Measurements from ENCODE around the gene NIFK. TPM values are rescaled to one million over a fixed set of nuclear protein-coding genes. Genes with fewer than 3 reads are reported as not detected.

The NIFK gene
- total and polyA plus RNA-seq, 2 donors from 2014 or later, result 33.4 to 40.4 TPM

DNA sequence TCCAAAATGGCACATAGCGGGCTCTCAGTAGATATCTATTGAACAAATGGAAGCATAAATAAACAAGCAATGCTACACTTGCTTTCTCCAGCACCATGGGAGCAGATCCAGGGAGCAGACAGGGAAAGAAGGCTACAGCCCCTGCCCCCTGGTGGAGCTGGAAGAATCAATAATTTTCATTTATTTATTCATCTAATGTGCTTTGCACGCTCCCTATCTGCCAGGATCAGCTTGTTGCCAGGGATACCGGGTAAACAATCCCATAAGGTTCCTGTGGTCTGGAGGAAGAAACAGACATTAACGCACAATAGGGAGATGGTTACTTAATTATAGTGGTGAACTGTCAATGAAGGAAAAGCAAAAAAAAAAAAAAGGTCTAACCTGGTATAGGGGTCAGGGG lies 47.3 kb downstream of the NIFK start:
- Histone ChIP-seq H3K27ac (ENCODE audit: low read depth in 2 of 2, low read length in 2 of 2) (no peak overlapping the region), H3K9ac (ENCODE audit: low read length in 3 of 3) (no peak overlapping the region), H3K36me3 (ENCODE audit: control insufficient read depth in 2 of 3, insufficient read depth in 3 of 3, low read length in 3 of 3) (no peaks in the 10 kb centered on the region), H3K4me1 (ENCODE audit: control insufficient read depth in 2 of 3, insufficient read depth in 2 of 3, low read depth in 1 of 3, low read length in 3 of 3) (no peaks in the 10 kb centered on the region), H3K9me3 (ENCODE audit: control insufficient read depth in 2 of 3, insufficient read depth in 1 of 3, low read length in 3 of 3) (no peaks in the 10 kb centered on the region), H3K27me3 (ENCODE audit: control insufficient read depth, insufficient read depth, low read length) (no peaks in the 10 kb centered on the region), H3K4me3 (ENCODE audit: low read length in 3 of 3) (no peak overlapping the region)
- TF ChIP-seq, protein P1, sequence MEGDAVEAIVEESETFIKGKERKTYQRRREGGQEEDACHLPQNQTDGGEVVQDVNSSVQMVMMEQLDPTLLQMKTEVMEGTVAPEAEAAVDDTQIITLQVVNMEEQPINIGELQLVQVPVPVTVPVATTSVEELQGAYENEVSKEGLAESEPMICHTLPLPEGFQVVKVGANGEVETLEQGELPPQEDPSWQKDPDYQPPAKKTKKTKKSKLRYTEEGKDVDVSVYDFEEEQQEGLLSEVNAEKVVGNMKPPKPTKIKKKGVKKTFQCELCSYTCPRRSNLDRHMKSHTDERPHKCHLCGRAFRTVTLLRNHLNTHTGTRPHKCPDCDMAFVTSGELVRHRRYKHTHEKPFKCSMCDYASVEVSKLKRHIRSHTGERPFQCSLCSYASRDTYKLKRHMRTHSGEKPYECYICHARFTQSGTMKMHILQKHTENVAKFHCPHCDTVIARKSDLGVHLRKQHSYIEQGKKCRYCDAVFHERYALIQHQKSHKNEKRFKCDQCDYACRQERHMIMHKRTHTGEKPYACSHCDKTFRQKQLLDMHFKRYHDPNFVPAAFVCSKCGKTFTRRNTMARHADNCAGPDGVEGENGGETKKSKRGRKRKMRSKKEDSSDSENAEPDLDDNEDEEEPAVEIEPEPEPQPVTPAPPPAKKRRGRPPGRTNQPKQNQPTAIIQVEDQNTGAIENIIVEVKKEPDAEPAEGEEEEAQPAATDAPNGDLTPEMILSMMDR (IDR thresholded peaks at IDR 0.05; ENCODE audit: borderline replicate concordance, extremely low read depth, insufficient read depth), result peak; percentile 23
- peak in 2 of 5 donors; percentile 26 to 62 for DNase-seq
- FAIRE-seq, result no peak
- intact Hi-C loops (cut with DNase I), result no loop called here

DNA sequence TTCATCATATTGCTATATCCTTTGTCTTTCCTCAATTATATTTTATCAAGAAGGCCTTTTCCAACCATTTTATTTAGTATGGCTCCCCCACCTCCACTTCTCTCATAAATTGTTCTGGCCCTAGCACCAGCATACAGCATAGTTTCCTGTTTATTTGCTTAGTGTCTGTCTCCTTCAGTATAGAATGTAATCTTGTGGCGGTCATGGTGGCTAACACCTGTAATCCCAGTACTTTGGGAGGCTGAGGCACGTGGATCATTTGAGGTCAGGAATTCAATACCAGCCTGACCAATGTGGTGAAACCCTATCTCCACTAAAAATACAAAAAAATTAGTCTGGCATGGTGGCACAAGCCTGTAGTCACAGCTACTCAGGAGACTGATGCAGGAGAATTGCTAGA lies 47.9 kb downstream of the NIFK start:
- H3K9ac ChIP-seq (ENCODE audit: low read length in 3 of 3), result no peak overlapping the region
- no peaks in the 10 kb centered on the region for H3K4me1 ChIP-seq (ENCODE audit: control insufficient read depth in 2 of 3, insufficient read depth in 2 of 3, low read depth in 1 of 3, low read length in 3 of 3)
- no peak overlapping the region for H3K4me3 ChIP-seq (ENCODE audit: low read length in 3 of 3)
- no peaks in the 10 kb centered on the region for H3K36me3 ChIP-seq (ENCODE audit: control insufficient read depth in 2 of 3, insufficient read depth in 3 of 3, low read length in 3 of 3)
- no peaks in the 10 kb centered on the region for H3K9me3 ChIP-seq (ENCODE audit: control insufficient read depth in 2 of 3, insufficient read depth in 1 of 3, low read length in 3 of 3)
- H3K27me3 ChIP-seq (ENCODE audit: control insufficient read depth, insufficient read depth, low read length), result no peaks in the 10 kb centered on the region
- H3K27ac ChIP-seq (ENCODE audit: low read depth in 2 of 2, low read length in 2 of 2), result no peak overlapping the region
- DNase-seq (no peak), FAIRE-seq (no peak)
- intact Hi-C loops (cut with DNase I), result no loop called here
- TF ChIP-seq, protein P1 (IDR thresholded peaks at IDR 0.05; ENCODE audit: borderline replicate concordance, extremely low read depth, insufficient read depth), result no peak

DNA sequence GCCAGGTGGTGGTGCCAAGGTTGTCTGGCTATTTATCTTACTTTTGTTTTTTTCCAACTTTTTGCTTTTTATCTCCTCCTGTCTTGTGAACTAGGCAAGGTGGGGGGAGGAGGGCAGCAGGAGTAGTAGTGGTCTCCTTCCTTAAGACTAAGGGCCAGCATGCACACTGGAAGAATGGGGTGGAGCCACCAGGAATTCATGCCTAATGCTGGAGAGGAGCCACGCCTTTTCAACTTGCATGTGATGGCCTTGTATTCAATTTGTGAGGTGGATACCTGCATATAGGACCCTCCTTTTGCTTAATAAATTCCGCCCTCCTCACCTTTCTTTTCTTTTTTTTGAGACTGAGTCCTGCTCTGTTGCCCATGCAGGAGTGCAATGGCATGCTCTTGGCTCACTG lies 49.8 kb downstream of the NIFK start:
- TF ChIP-seq, protein P1 (IDR thresholded peaks at IDR 0.05; ENCODE audit: borderline replicate concordance, extremely low read depth, insufficient read depth), result no peak
- FAIRE-seq, result no peak
- Histone ChIP-seq H3K9me3 (ENCODE audit: control insufficient read depth in 2 of 3, insufficient read depth in 1 of 3, low read length in 3 of 3) (peaks cover 0 to 13% (median 0%) of the 10 kb centered on the region in 3 donors), H3K9ac (ENCODE audit: low read length in 3 of 3) (no peak overlapping the region), H3K4me3 (ENCODE audit: low read length in 3 of 3) (no peak overlapping the region), H3K4me1 (ENCODE audit: control insufficient read depth in 2 of 3, insufficient read depth in 2 of 3, low read depth in 1 of 3, low read length in 3 of 3) (no peaks in the 10 kb centered on the region), H3K27ac (ENCODE audit: low read depth in 2 of 2, low read length in 2 of 2) (no peak overlapping the region), H3K36me3 (ENCODE audit: control insufficient read depth in 2 of 3, insufficient read depth in 3 of 3, low read length in 3 of 3) (no peaks in the 10 kb centered on the region), H3K27me3 (ENCODE audit: control insufficient read depth, insufficient read depth, low read length) (no peaks in the 10 kb centered on the region)
- no peak for DNase-seq
- intact Hi-C loops (cut with DNase I), result no loop called here

GRCh38 chr2:121686218-121686617 lies 50.5 kb downstream of the NIFK start:
- H3K27ac ChIP-seq (ENCODE audit: low read depth in 2 of 2, low read length in 2 of 2), result no peak overlapping the region
- DNase-seq, result no peak
- H3K4me1 ChIP-seq (ENCODE audit: control insufficient read depth in 2 of 3, insufficient read depth in 2 of 3, low read depth in 1 of 3, low read length in 3 of 3), result no peaks in the 10 kb centered on the region
- intact Hi-C loops (cut with DNase I), result no loop called here
- H3K36me3 ChIP-seq (ENCODE audit: control insufficient read depth in 2 of 3, insufficient read depth in 3 of 3, low read length in 3 of 3), result no peaks in the 10 kb centered on the region
- TF ChIP-seq, protein P1 (IDR thresholded peaks at IDR 0.05; ENCODE audit: borderline replicate concordance, extremely low read depth, insufficient read depth), result no peak
- H3K4me3 ChIP-seq (ENCODE audit: low read length in 3 of 3), result no peak overlapping the region
- H3K27me3 ChIP-seq (ENCODE audit: control insufficient read depth, insufficient read depth, low read length), result no peaks in the 10 kb centered on the region
- peaks cover 0 to 16% (median 0%) of the 10 kb centered on the region in 3 donors for H3K9me3 ChIP-seq (ENCODE audit: control insufficient read depth in 2 of 3, insufficient read depth in 1 of 3, low read length in 3 of 3)
- no peak overlapping the region for H3K9ac ChIP-seq (ENCODE audit: low read length in 3 of 3)
- FAIRE-seq, result no peak

Measured in kidney (tissue), 14 donors.